H1 (cell line): ENCODE data around the gene TSPEAR. TPM values are rescaled to one million over a fixed set of nuclear protein-coding genes. Genes with fewer than 3 reads are reported as not detected.

Source experiments
- CTCF ChIA-PET: fragments of 300-600 bp; sonication (Branson Sonifier 250); formaldehyde crosslinking; loops from one replicate; lab custom pipeline; 2021; ENCODE audit not compliant: partially characterized antibody; lab: Charles Lee
- POLR2A ChIA-PET: fragments of 300-600 bp; sonication (Branson Sonifier 250); formaldehyde crosslinking; loops from one replicate; lab custom pipeline; 2021; ENCODE audit warnings: inconsistent platforms; ENCODE audit not compliant: partially characterized antibody; lab: Charles Lee
- DNase-seq, 2 experiments: peaks; one replicate each; pipeline versions ENCODE4 v3.0.0 to v3.0.0-alpha.2; 2010 to 2022; ENCODE audit warnings: low spot score in 2 of 2, low read depth in 1 of 2, mixed read lengths in 1 of 2
- FAIRE-seq: peaks from 2 replicates; lab custom pipeline; 2011; peaks lifted over from hg19 to GRCh38; lab: Jason Lieb, UNC
- H2AFZ ChIP-seq: 2 replicates; pipeline ENCODE4 v1.8.1; 2012; ENCODE audit warnings: low read length, inconsistent platforms
- H2AK5ac ChIP-seq: 2 replicates; pipeline ENCODE4 v1.6.1; 2013; ENCODE audit warnings: low read depth, low read length
- H2BK120ac ChIP-seq: replicated peaks from 2 replicates; pipeline ENCODE3; 2013; ENCODE audit warnings: low read depth, low read length, inconsistent platforms
- H2BK12ac ChIP-seq: 2 replicates; pipeline ENCODE4 v1.6.1; 2013; ENCODE audit warnings: low read depth, low read length
- H2BK15ac ChIP-seq: 2 replicates; pipeline ENCODE4 v1.6.1; 2013; ENCODE audit warnings: low read length
- H2BK20ac ChIP-seq: 2 replicates; pipeline ENCODE4 v1.6.1; 2013; ENCODE audit warnings: low read length
- H2BK5ac ChIP-seq: 2 replicates; pipeline ENCODE4 v1.6.1; 2013; ENCODE audit warnings: low read depth, low read length
- H3K14ac ChIP-seq: 2 replicates; pipeline ENCODE4 v1.6.1; 2013; ENCODE audit warnings: inconsistent platforms; ENCODE audit not compliant: insufficient read length
- H3K18ac ChIP-seq: 2 replicates; pipeline ENCODE4 v1.6.1; 2013; ENCODE audit warnings: low read length; ENCODE audit errors: extremely low read depth
- H3K23ac ChIP-seq: 2 replicates; pipeline ENCODE4 v1.6.1; 2013; ENCODE audit warnings: inconsistent platforms; ENCODE audit not compliant: insufficient read length
- H3K23me2 ChIP-seq: 2 replicates; pipeline ENCODE4 v1.6.1; 2013; ENCODE audit warnings: low read depth, low read length
- H3K27ac ChIP-seq: 2 replicates; pipeline ENCODE4 v1.6.1; 2011; ENCODE audit warnings: low read depth, low read length, inconsistent platforms
- H3K27me3 ChIP-seq, 4 experiments: replicated peaks in 1 of 4; 1 replicate in 1 of 4; 2 replicates in 3 of 4; pipeline versions ENCODE4 v1.6.1 to v1.8.1; 2011 to 2013; ENCODE audit warnings: low read length in 3 of 4, mild to moderate bottlenecking in 3 of 4, inconsistent platforms in 2 of 4, mixed read lengths in 2 of 4, moderate library complexity in 1 of 4; ENCODE audit not compliant: control insufficient read depth in 3 of 4, insufficient read depth in 3 of 4; ENCODE audit errors: extremely low read depth in 1 of 4
- H3K36me3 ChIP-seq, 4 experiments: 2 replicates each; pipeline versions ENCODE4 v1.6.1 to v1.8.1; 2011 to 2013; ENCODE audit warnings: mild to moderate bottlenecking in 4 of 4, low read length in 3 of 4, moderate library complexity in 2 of 4, control low read depth in 1 of 4, inconsistent platforms in 1 of 4; ENCODE audit not compliant: insufficient read depth in 4 of 4, control insufficient read depth in 2 of 4
- H3K4ac ChIP-seq: replicated peaks from 2 replicates; pipeline ENCODE3; 2013; ENCODE audit warnings: low read length, low read depth, mixed read lengths, inconsistent platforms; ENCODE audit not compliant: insufficient read length
- H3K4me1 ChIP-seq, 4 experiments: replicated peaks in 1 of 4; 1 replicate in 1 of 4; 2 replicates in 3 of 4; pipeline versions ENCODE4 v1.6.1 to v1.8.1; 2011 to 2013; ENCODE audit warnings: low read length in 3 of 4, inconsistent platforms in 2 of 4, mixed read lengths in 1 of 4; ENCODE audit not compliant: insufficient read depth in 4 of 4, control insufficient read depth in 3 of 4
- H3K4me2 ChIP-seq, 2 experiments: 2 replicates each; pipeline versions ENCODE4 v1.6.1 to v1.8.1; 2011 to 2013; ENCODE audit warnings: low read depth in 2 of 2, low read length in 2 of 2, control low read depth in 1 of 2, inconsistent platforms in 1 of 2, mild to moderate bottlenecking in 1 of 2; ENCODE audit not compliant: insufficient read depth in 1 of 2
- H3K4me3 ChIP-seq, 4 experiments: fragments of 200-600, 300-600 bp in 1 of 4; sonication (generic), shearing (Covaris generic), sonication (Bioruptor Twin) in 1 of 4; 2 replicates each; pipeline versions ENCODE4 v1.5.1 to v1.8.1; 2011 to 2016; ENCODE audit warnings: low read length in 4 of 4, low read depth in 3 of 4, control low read depth in 2 of 4, inconsistent platforms in 2 of 4, mild to moderate bottlenecking in 2 of 4, mixed read lengths in 1 of 4, moderate library complexity in 1 of 4; ENCODE audit not compliant: insufficient read depth in 2 of 4; ENCODE audit errors: extremely low read depth in 1 of 4
- H3K56ac ChIP-seq: replicated peaks from 2 replicates; pipeline ENCODE3; 2013; ENCODE audit warnings: low read depth, mild to moderate bottlenecking, mixed read lengths, low read length, inconsistent platforms; ENCODE audit not compliant: insufficient read length
- H3K79me1 ChIP-seq: 2 replicates; pipeline ENCODE4 v1.6.1; 2013; ENCODE audit warnings: low read depth, low read length, control low read depth
- H3K79me2 ChIP-seq, 2 experiments: 2 replicates each; pipeline versions ENCODE4 v1.6.1 to v1.8.1; 2012 to 2013; ENCODE audit warnings: low read length in 2 of 2, mild to moderate bottlenecking in 2 of 2, inconsistent platforms in 1 of 2; ENCODE audit not compliant: insufficient read depth in 2 of 2, control insufficient read depth in 1 of 2
- H3K9ac ChIP-seq, 4 experiments: replicated peaks in 1 of 4; 1 replicate in 1 of 4; 2 replicates in 3 of 4; pipeline versions ENCODE4 v1.6.1 to v1.8.1; 2011 to 2013; ENCODE audit warnings: low read depth in 3 of 4, low read length in 3 of 4, control low read depth in 2 of 4, mild to moderate bottlenecking in 2 of 4, moderate library complexity in 2 of 4, inconsistent platforms in 1 of 4; ENCODE audit errors: extremely low read depth in 1 of 4
- H3K9me3 ChIP-seq, 2 experiments: 2 replicates each; pipeline versions ENCODE4 v1.6.1 to v1.8.1; 2012 to 2013; ENCODE audit warnings: mild to moderate bottlenecking in 2 of 2, moderate library complexity in 2 of 2, control low read depth in 1 of 2, inconsistent platforms in 1 of 2, low read depth in 1 of 2, low read length in 1 of 2, mixed read lengths in 1 of 2; ENCODE audit not compliant: insufficient read depth in 2 of 2
- H4K20me1 ChIP-seq, 2 experiments: replicated peaks in 1 of 2; 2 replicates each; pipeline versions ENCODE3 to v1.8.1; 2011 to 2013; ENCODE audit warnings: inconsistent platforms in 2 of 2, low read length in 2 of 2, mild to moderate bottlenecking in 1 of 2; ENCODE audit not compliant: insufficient read depth in 2 of 2, control insufficient read depth in 1 of 2
- H4K5ac ChIP-seq: 2 replicates; pipeline ENCODE4 v1.6.1; 2013; ENCODE audit warnings: low read length, low read depth, mixed read lengths, inconsistent platforms; ENCODE audit not compliant: insufficient read length
- H4K8ac ChIP-seq: 2 replicates; pipeline ENCODE4 v1.8.0; 2013; ENCODE audit warnings: mild to moderate bottlenecking, moderate library complexity, low read length, inconsistent platforms; ENCODE audit not compliant: insufficient read depth; ENCODE audit errors: extremely low read depth
- H4K91ac ChIP-seq: replicated peaks from 2 replicates; pipeline ENCODE3; 2013; ENCODE audit warnings: low read length, mixed read lengths, inconsistent platforms; ENCODE audit not compliant: insufficient read length
- ATF2 ChIP-seq: IDR thresholded peaks from 2 replicates; pipeline ENCODE4 v1.6.1; 2012; ENCODE audit warnings: low read length, inconsistent platforms
- E2F6 ChIP-seq: IDR thresholded peaks from 2 replicates; pipeline ENCODE4 v1.6.1; 2012; ENCODE audit warnings: inconsistent platforms
- MAX ChIP-seq: IDR thresholded peaks from 2 replicates; pipeline ENCODE4 v1.6.1; 2012; ENCODE audit warnings: inconsistent platforms
- POLR2A ChIP-seq, 2 experiments: IDR thresholded peaks; 1 replicate in 1 of 2; 2 replicates in 1 of 2; pipeline ENCODE4 v1.6.1; 2011; ENCODE audit warnings: low read depth in 2 of 2, low read length in 2 of 2, mild to moderate bottlenecking in 2 of 2; ENCODE audit errors: control extremely low read depth in 1 of 2
- RBBP5 ChIP-seq: IDR thresholded peaks from 2 replicates; pipeline ENCODE4 v1.7.1; 2012; ENCODE audit warnings: low read depth, mild to moderate bottlenecking, inconsistent platforms, low read length, moderate library complexity, borderline replicate concordance
- SP4 ChIP-seq: IDR thresholded peaks from 2 replicates; pipeline ENCODE4 v1.6.1; 2012; ENCODE audit warnings: low read length, inconsistent platforms
- TEAD4 ChIP-seq: IDR thresholded peaks from 2 replicates; pipeline ENCODE4 v1.6.1; 2012; ENCODE audit warnings: low read depth, low read length, inconsistent platforms, mixed read lengths
- WGBS, 2 experiments: shearing (Covaris generic) in 1 of 2; methylation state at CpG; one replicate each; pipeline versions ENCODE4 v1.1.6 to v1.1.7; 2013 to 2015; ENCODE audit warnings: low lambda C conversion rate in 2 of 2, mixed read lengths in 2 of 2, inconsistent platforms in 1 of 2, low coverage in 1 of 2, missing lambda C conversion rate in 1 of 2; ENCODE audit not compliant: insufficient replicate concordance in 2 of 2, insufficient coverage in 1 of 2, insufficient read length in 1 of 2; ENCODE audit errors: extremely low coverage in 1 of 2, missing lambda C conversion rate in 1 of 2; 5-methylcytosine and 5-hydroxymethylcytosine counted together
- polyA plus RNA-seq, 7 experiments: library from polyadenylated mRNA; depleted of rRNA in 3 of 7; stranded (reverse) in 5 of 7; unstranded in 2 of 7; fragments of >200 nt in 5 of 7; fragments of 200-250 nt in 2 of 7; gene quantifications; 1 replicate in 5 of 7; 2 replicates in 1 of 7; 4 replicates in 1 of 7; pipeline versions ENCODE4 v1.2.1 to v1.2.3, GENCODE V29; 2011 to 2013; ENCODE audit warnings: missing spikeins in 2 of 7, mixed read lengths in 2 of 7
- total RNA-seq: library from RNA; stranded (reverse); fragmentation: NEBNext Ultra II Directional; extraction: Animal tissue kit (Norgen Biotek cat#: 25700); gene quantifications from 2 replicates; pipeline ENCODE4 v1.2.1, GENCODE V29; 2021

Gene TSPEAR
- total and polyA plus RNA-seq, 2 of the 8 experiments (the other 6 are each of a cell fraction or from before 2014, with no cell fraction given) = 0.58 to 0.89 TPM

- Histone ChIP-seq H2BK120ac (peak overlapping the region; percentile 89), H3K18ac (peak overlapping the region; percentile 96), H2AK5ac (peak overlapping the region; percentile 97), H3K27me3 (no peaks in the 10 kb centered on the region), H3K23ac (no peak overlapping the region), H3K4me1 (peaks cover 9 to 35% (median 17%) of the 10 kb centered on the region in 4 experiments), H3K4me2 (peak overlapping the region in 1 of 2 experiments; percentile 61; a peak in 2 of 4 replicates), H2BK20ac (peak overlapping the region; percentile 99; the same call in 1 of the 2 replicates), H3K9me3 (peaks cover 0 to 4% of the 10 kb centered on the region in 2 experiments; a peak in 1 of 4 replicates), H3K79me1 (no peaks in the 10 kb centered on the region), H2AFZ (no peak overlapping the region), H3K27ac (peak overlapping the region; percentile 50), H3K79me2 (no peaks in the 10 kb centered on the region), H4K8ac (no peak overlapping the region), H2BK5ac (peak overlapping the region; percentile 94), H4K5ac (no peak overlapping the region), H3K4me3 (no peak overlapping the region), H2BK15ac (0 out of 2 replicates have a peak overlapping the region, but pooled peaks have one; percentile 88), H3K36me3 (no peaks in the 10 kb centered on the region), H4K20me1 (no peaks in the 10 kb centered on the region), H4K91ac (peak overlapping the region; percentile 99), H3K9ac (peak overlapping the region in 3 of 4 experiments; percentile 6 to 24 (median 13); a peak in 5 of 7 replicates), H3K4ac (peak overlapping the region; percentile 94), H3K23me2 (no peaks in the 10 kb centered on the region), H2BK12ac (peak overlapping the region; percentile 100; the same call in 1 of the 2 replicates), H3K56ac (no peak overlapping the region), H3K14ac (no peak overlapping the region)
- ChIA-PET CTCF (interaction anchor here (0.8 to 2.3 kb wide), 7 partner anchors 8 to 250 kb away, joined by 3 to 8 read pairs (median 4); no protein-coding TSS in a partner anchor), POLR2A (interaction anchor here (1.2 to 1.6 kb wide), 3 partner anchors 9 to 217 kb away, joined by 4 read pairs; no protein-coding TSS in a partner anchor)
- DNase-seq (peak; percentile 51 to 53), FAIRE-seq (peak; percentile 88)
- 42% methylated on average over 14 of the region's 14 CpGs; no CpG with 5 or more reads in 1 of the 2 experiments for WGBS, 2 experiments
- TF ChIP-seq E2F6 = peak; percentile 62; the same call in 1 of the 2 replicates
- 0 out of 2 replicates have a peak, but pooled peaks have one; percentile 35 for TF ChIP-seq TEAD4
- TF ChIP-seq POLR2A (IDR thresholded peaks at IDR 0.05; ENCODE audit: control extremely low read depth in 1 of 2, low read depth in 2 of 2, low read length in 2 of 2) = peak in 1 of 2 experiments; percentile 57; a peak in 2 of 3 replicates
- TF ChIP-seq MAX = peak; percentile 67
- TF ChIP-seq SP4 = no peak
- 0 out of 2 replicates have a peak, but pooled peaks have one; percentile 64 for TF ChIP-seq ATF2
- no peak for TF ChIP-seq RBBP5
Measured at GRCh38 chr21:44548922-44549321, 162.4 kb downstream of the TSPEAR start.
